Muscle of back (tissue), 11 donors: ENCODE measurements around the gene PLEKHJ1. TPM values are rescaled to one million over a fixed set of nuclear protein-coding genes. Genes with fewer than 3 reads are reported as not detected.
A peak's percentile ranks its signal among the peaks of the same experiment; 100 is the strongest.

ENCODE experiments used
- DNase-seq, 3 donors: peaks; one replicate each; pipeline versions ENCODE4 v3.0.0 to v3.0.0-alpha.2; 2013
- polyA plus RNA-seq, 10 donors: library from polyadenylated mRNA; unstranded; fragments of 120-200 nt; gene quantifications; one replicate each; pipeline ENCODE4 v1.2.1, GENCODE V29; 2013; ENCODE audit not compliant: insufficient read length in 10 of 10

PLEKHJ1 gene
- polyA plus RNA-seq, 10 donors = 46.6 to 83.3 (median 62.3) TPM

DNA sequence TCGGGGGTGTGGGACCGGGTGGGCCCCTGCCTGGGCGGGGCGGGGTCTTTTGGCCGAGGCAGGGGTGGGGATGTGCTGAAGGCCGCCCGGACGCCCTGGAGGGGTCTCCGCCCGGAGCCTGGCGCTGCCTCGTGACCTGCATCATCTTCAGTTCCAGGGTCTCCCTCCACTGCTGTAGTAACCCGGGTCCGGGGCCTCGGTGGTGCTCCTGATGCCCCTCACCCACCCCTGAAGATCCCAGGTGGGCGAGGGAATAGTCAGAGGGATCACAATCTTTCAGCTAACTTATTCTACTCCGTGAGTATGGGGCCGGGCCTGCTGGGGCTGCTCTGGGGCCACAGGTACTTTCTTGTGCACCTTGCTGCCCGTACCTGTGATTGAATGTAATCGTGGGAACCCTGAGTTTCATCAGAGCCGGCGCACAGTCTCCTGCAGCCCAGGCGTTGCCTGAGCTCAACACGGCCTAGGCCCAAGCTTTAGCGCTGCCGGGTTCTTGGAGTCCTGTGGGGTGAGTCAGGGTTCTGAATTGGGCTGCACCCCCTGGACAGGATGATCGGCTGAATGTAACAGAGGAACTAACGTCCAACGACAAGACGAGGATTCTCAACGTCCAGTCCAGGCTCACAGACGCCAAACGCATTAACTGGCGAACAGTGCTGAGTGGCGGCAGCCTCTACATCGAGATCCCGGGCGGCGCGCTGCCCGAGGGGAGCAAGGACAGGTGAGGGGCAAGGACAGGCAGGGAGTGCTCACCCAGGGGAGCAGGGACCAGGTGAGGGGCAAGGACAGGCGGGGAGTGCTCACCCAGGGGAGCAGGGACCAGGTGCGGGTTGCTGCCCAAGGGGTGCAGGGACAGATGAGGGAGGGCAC lies 35.3 kb upstream of the PLEKHJ1 start:
- no peak for DNase-seq

GRCh38 chr19:2270423-2271233 lies 34.5 kb upstream of the PLEKHJ1 start:
- DNase-seq = peak; percentile 77 to 94 (median 90)

GRCh38 chr19:2270157-2270422 lies 34.0 kb upstream of the PLEKHJ1 start:
- peak in 1 of 3 donors; percentile 64 for DNase-seq

- DNase-seq = peak; percentile 97 to 99 (median 98)
Measured at GRCh38 chr19:2269244-2270156, 33.4 kb upstream of the PLEKHJ1 start.

DNA sequence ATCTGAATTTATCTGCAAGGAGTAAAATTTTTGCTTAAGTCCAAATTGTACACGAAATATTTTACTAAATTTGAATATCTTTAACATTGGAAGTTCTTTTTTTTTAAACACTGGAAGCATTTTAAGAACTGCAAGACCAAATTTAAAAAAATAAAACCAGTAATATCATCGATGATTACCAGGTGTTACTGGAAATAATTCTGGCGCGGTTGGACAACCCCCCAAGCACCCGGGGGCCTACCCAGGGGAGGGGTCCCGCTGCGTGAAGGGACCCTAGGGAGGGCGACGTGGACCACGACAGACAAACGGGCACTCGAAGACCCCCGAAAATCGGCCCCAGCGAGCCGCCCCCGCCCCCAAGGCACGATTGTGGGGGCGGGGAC lies 32.7 kb upstream of the PLEKHJ1 start:
- no peak for DNase-seq

DNA sequence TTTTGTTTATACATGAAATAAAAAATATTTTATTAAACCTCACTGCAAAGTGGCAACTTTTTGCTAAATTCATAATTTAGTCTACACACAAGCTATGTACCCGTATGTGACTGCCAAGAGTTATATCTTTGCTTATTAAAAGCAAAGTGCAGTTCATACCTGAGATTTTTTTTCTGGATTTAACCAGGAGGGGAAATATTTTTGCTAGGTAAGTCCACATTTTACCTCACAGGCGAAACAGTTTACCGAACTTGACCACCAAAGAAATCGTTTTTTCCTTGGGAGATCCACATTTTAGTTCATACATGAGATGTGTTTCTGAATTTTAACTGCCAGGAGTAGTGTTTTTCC lies 32.3 kb upstream of the PLEKHJ1 start:
- no peak for DNase-seq

DNA sequence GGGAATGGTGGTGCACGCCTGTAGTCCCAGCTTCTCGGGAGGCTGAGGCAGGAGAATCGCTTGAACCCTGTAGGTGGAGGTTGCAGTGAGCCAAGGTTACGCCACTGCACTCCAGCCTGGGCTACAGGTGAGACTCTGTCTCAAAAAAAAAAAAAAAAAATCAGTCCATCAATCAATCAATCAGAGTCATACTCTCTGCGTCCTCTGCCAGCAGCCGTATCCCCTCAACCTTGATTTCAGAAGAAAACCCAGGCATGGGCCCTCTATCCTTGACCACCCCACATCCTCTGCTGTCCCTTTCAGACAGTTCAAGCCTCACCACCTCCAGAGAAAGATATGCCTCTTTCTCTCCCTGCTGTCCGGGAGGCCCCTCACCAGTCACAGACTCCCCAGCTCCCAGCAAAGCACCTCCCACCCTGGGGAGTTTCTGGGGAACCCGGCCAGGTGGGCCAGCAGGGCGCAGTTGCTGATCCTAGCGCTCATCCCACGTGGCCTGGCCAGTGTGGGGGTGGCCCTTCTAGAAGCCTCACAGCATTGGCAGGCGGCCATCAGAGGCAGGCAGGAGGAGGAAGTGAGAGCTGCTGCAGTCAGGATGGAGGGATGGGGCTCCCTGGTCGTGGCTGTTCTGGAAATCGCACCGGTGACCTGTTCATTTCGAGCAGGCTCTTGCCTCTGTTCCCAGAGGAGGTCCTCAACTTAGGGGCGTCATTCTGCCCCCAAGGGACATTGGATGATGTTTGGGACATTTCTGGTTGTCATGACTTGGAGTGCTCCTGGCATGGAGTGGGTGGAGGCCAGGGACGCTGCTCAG lies 30.3 kb upstream of the PLEKHJ1 start:
- peak; percentile 70 to 87 (median 71) for DNase-seq

GRCh38 chr19:2261438-2262172 lies 25.5 kb upstream of the PLEKHJ1 start:
- no peak for DNase-seq

DNA sequence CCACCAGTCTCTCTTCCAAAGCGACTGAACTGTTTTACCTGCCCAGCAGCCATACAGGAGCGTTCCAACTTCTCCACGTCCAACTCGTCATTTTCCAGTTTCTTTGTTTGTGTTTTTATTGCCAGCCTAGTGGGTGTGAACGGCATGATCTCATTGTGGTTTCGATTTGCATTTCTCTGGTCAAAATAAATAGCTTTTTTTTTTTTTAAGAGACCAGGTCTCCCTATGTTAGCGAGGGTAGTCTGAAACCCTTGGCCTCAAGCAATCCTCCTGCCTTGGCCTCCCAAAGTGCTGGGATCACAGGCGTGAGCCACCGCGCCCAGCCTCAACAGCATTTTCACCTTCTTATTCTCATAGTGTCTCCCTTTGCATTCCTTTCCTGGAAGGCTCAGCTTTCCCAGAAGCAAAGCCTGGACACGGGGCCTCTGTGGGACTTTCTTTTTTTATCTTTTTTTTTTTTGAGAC lies 24.2 kb upstream of the PLEKHJ1 start:
- DNase-seq = peak in 1 of 3 donors; percentile 12

DNA sequence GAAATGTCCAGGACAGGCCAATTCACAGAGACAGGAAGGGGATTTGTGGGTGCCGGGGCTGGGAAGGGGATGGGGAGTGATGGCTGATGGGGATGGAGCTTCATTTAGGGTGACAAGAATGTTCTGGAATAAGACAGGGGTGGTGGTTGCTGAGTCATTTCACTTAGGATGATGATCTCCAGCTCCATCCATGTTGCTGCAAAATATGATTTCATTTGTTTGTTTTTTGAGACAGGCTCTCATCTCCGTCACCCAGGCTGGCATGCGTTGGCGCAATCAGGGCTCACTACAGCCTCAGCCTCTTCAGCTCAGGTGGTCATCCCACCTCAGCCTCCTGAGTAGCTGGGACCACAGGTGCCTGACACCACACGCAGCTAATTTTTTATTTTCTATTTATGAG lies 23.2 kb upstream of the PLEKHJ1 start:
- DNase-seq = peak in 1 of 3 donors; percentile 0

DNA sequence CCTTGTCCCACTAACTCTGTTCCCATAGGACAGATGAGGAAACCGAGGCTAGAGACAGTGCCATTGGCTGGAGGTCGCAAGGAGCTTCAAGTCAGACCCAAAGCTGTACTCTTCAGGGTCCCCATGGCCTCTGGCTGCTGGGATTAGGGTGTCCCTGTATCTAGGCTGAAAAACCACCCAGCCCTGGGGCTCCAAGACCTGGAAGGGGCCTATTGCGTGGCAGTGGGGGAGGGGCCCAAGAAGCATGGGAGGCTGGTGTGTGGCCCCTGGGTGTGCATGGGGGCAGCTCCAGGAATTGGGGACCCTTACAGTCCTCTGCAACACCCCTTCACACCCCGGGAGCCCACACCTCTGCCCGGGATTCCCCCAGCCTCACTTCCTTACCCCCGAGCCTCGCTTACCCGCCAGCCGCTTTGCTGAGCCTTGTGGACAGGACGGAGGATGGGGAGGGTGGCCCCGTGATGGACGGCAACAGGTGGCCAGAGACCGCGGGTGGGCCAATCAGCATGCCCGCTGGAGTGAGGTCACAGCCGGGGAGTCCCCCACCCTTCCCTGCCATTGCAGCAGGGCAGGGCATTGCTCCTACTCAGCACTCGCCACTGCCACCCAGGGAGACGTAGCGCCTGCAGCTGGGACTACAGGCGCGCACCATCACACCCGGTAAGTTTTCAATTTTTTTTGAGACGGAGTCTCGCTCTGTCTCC lies 20.0 kb upstream of the PLEKHJ1 start, which contains the start of gene JSRP1:
Gene JSRP1 (minus strand): TSS at position 436 of the 704 bp plus-strand sequence. CDS start 1,103 bp downstream, outside the sequence.
- peak; percentile 80 to 85 (median 81) for DNase-seq

- no peak for DNase-seq
Measured at GRCh38 chr19:2255112-2255845, 19.1 kb upstream of the PLEKHJ1 start.

GRCh38 chr19:2254064-2254872 lies 18.1 kb upstream of the PLEKHJ1 start:
- DNase-seq = peak in 1 of 3 donors; percentile 73

DNA sequence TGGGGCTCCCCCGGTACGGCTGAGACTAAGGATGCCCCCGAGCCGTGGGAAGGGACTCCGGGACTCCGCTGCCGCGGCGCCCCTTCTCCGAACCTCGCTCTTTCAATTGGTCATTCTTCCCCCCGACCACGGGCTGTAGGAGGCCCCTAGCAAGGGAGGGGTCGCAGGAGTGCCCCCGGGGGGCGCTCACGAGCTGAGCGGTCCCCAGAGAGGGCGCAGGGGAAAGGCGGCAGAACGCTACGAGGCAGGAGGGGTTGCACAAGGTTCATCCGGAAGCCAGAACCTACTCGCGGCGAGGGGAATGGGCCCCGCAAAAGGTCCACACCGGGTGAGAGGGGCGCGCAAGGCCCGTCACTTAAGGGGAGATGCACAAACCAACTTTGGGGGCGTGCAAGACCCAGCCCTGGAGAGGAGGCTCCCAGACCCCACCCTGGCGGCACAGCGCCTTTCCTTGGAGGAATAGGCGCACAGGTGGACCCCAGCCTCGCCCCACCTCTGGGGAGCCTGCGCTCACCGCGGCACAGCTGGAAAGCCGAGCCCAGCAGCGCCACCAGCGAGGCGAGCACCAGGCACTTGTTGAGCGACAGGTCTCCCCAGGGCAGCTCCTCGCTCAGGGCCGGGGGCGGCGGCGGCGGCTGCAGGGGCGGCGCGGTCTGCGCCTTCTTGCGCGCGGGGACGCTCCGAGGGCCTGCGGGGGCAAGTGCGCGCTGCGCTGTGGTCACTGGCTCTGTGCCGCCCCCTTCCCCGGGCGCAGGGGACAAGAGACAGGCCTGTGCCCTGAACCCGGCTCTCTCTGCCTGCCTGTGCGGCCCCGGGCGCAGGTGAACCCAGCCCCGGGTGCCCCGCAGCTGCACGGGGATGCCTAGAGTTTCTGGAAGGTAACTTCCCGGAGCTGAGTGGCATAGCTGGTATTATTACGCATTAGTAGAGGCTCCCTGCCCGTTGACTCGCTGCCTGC lies 17.3 kb upstream of the PLEKHJ1 start:
- no peak for DNase-seq

DNA sequence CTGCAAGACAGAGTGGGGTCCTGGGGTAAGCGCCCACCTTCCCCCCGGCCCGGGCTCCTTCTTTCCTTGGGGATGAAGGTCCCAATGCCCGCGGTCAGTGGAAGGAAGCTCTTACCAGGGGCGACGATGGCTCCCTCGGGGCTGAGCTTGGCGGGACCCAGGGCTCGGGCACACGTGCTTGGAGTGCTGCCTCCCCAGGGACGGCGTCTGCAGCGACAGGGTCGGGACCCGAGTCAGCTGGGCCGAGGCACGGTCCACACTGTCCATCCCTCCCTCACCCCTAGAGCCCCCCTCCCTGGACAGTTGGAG lies 16.6 kb upstream of the PLEKHJ1 start:
- no peak for DNase-seq

GRCh38 chr19:2252055-2252796 lies 16.1 kb upstream of the PLEKHJ1 start:
- DNase-seq = peak in 1 of 3 donors; percentile 47
